Cortex of kidney (tissue), 1 donor: ENCODE data around the gene DENND1A.
"Not testable (repeated sequence)": the region's sequence is repeated elsewhere in the genome, so short reads cannot be mapped to it uniquely, and the experiment has no call there.

Source experiments
- DNase-seq: peaks from one replicate; lab custom pipeline; 2025; lab: John Stamatoyannopoulos, UW

DENND1A gene

DNA sequence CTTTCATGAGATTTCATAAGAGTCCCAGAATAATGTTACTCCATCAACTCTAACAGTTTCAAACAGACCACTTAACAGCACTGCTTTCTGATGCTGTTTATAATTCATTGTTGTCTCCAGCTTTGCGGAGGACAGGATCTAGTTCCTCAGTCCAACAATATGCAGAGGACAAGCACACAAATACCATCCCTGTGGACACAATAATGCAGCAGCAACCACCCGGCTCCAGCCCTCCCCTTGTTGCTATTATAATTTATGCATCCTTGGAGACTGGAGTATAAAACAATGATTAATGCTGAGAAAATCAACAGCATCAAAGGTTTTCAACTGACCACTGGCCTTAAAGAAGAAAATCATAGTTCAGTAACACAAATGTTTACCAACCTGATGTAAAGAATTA lies 108.3 kb downstream of the DENND1A start:
- DNase-seq, result no peak

DNA sequence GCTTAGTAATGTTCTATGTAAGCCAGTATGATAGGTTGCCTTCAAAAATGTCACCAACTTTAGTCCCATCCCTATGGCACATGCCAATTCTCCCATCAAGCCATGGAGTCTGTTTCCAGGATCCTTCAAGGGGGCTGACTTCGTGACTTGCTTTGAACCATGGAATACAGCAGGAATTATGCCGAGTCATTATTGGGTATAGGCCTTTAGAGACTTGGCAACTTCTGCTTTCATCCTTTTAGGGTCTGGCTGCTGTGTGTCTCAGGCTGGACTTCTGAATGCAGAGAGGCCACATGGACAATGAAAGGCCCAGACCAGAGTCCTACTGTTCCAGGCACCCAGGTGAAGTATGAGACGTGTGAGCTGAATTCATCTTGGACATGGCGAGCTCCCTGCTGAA lies 109.8 kb downstream of the DENND1A start:
- no peak for DNase-seq

DNA sequence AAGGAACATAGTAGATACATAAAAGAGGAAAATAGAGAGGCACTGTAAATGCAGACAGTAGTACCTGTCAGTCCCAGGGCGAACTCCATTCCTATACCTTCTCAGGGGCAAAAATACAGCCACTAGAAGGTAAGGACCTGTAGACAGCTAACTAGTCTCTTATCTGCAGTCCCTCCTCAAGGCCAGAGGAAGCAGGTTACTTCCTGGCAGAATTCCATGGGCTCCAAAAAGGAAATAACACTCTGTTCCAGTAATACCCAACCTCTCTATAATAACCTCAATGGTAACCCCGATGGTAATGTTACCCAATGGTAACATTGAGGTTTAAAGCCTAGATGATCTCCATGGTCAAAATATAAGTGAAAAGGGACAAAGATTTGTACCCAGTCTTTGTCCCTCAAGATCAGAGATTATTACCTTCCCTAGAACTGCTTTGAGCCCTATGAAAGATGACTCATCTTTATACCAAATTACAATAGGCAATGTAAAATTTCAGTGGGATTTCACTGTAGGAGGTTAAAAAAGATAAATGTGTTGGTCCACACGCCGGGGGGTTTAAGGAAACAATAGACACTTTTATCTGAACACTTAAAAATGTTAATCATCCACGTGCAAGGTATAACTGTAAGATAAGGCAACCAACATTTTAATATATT lies 113.0 kb downstream of the DENND1A start:
- DNase-seq, result no peak

DNA sequence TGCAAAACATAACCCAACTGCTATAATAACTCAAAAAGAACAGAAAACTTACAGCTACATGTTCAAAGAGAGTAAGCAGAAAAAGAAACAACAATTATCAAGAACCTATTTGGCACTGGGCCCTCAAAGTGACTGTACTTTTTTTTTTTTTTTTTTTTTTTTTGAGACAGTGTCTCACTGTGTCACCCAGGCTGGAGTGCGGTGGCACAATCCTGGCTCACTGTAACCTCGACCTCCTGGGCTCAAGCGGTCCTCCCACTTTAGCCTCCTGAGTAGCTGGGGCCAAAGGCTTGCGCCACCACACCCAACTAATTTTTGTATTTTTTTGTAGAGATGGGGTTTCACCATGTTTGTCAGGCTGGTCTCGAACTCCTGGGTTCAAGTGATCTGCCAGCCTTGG lies 114.1 kb downstream of the DENND1A start:
- not testable (repeated sequence) for DNase-seq

DNA sequence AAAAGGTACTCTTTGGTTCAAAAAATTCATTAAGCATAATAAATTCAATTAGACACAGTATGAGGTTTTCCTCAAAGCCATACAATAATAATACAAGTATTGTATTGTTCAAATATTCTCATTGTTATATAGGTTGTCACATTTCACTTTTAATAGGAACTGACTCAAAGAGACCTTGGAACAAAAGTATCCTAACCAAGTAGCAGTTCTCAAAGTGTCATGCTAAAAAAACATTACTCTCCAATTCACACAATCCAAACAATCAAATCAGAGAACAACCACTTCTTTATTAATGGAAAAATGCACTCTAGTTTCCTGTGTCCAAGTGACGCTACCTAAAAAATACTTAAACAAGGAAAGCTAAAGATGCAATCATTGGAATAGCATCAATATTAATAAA lies 115.4 kb downstream of the DENND1A start:
- DNase-seq, result no peak

DNA sequence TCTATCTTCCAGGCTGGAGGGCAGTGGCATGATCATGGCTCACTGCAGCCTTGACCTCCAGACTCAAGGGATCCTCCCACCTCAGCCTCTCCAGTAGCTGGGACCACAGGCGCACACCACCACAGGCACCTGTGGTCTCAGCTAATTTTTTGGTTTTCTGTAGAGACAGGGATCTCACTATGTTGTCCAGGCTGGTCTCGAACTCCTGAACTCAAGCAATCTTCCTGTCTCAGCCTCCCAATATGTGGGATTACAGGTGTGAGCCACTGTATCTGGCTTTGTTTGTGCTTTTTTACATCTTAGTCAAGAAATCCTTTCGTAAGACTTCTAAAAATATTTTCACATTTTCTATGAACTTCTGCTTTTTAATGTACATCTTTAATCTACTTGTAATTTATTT lies 116.9 kb downstream of the DENND1A start:
- DNase-seq, result no peak

DNA sequence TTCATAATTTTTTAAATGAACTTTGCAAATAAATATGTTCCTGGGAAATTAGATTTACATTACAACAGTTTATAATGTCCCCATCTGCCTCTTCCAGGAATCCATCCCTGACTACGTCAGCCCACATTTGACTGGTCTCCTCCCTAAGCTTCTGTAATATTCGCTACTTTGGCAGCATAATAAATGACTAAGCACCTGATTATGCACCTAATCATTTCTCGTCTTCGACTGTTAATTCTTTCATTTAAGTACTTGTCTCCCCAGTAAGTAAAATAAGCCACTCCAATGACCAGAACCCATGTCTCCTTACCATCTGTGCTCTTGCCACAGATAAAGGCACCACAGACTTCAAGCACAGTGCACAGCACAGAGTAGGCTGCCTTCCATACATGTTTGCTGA lies 122.7 kb downstream of the DENND1A start:
- DNase-seq, result no peak

DNA sequence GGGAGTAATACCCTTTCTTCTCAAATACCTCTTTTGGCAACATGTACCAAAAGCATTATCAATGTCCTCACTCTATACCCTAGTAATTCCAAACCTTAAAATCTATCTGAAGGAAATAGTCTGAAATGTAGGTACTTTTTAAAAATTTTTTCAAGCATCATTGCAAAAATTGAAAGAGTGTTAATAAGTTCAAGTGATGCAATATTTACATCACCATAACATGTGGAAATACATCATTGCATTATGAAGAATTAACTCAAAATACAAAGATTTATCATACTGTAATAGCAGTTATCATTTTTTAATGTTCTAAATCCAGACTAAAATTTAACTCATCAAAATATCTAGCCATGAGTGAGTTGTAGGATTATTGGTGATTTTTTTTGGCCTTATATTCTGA lies 123.1 kb downstream of the DENND1A start:
- DNase-seq, result no peak

DNA sequence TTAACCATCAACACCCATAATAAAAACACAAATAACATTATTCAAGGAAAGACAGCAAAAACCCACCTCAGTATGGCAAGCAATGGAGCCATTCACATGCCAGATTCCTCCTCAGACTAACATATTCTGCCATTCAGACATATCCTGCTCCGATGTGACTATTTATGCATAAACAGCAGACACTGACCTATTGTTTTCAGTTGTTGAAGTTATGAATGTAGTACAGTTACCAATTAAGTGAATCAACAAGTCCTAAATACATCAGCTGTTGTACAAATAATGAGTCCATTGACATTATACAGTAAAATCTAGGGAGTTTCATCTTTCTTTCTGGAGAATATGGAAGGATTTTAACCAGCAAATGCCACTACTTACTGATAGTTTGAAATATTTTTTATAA lies 131.7 kb downstream of the DENND1A start:
- no peak for DNase-seq

DNA sequence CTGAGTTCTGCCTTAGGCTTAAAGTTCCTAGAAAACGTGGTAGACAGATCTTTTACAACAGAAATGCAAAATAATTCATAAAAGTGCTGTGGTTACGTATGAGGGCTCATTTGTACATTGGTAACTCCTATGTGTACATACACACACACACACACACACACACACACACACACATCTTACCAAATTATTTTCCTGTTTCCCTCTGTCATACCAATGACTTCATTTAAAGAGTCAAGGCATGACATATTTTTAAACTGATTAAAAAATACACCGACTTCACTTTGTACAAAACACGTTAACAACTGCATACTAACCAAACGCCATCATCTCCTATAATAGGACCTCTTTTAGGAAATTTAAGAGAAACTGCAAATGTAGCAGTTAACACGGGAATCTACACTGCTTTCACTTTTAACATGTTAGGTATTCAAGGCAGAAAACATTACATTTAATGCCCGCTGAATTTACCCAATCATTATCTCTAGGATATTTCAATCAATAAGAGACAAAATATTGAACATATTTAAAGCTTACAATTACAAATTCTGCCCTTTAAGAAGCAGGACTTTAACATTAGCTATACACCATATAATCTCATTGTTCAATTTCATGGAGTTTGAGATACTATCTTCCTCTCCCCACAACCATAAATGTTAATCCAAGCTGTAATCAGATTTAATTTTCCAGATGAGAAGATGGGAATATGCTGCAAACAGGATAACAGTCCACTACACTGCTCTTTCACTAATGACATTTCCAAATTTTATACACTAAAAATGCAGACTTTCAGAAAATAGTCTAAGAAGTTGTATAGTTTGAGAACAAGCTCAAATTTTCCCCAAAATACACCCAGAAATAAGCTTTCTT lies 133.1 kb downstream of the DENND1A start:
- DNase-seq, result no peak

DNA sequence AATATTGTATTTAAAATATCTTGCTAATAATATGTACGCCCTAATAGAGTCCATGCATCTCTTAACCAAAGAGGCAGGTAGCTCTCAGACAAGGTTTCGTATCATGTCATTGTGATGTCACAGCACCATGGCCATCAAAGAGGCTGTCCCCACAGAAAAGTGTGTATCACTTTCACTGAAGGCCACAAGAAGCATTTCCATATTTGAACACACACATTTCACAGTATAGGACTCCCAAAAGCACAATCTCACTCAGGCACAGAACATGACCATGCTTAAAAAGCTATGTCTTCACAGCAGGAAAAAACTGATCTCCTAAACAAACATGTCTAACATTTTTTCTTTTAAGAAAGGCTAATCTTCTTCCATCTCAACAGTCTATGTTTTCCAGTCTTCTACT lies 133.8 kb downstream of the DENND1A start:
- DNase-seq, result no peak

DNA sequence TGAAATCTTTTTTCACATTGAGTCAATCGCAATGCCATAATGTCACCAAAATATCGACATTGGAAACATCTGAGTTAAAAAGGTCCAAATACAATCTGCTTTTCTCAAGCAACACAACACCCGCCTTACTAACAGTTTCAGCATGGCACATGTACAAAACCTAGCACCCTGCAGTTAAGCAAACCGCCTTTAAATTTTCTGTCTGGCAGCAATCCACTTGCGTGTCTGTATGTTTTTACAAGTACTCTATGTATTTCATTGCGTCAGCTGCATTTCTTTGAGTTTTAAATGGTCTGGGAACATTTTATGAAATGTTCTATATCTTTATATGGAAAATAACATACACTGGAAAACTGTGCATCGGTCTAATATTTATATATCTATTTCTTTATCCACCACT lies 134.6 kb downstream of the DENND1A start:
- no peak for DNase-seq

DNA sequence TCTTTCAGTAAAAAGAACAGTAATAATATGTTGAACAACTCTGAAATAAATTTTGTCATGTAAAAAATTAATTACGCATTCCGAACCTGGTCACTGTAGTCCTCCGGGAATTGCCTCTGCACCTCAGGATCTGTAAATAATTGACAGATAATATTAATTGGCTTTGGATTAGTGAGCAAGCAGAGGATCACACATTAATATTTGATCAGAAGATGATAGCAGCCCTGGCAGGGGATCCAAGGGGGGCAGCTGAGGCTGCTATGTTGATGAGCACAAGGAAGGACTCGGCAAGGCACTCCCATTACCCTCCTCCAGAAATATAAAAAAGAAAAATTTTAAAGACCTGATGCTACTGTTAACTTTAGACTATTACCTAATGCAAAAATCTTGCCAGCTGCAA lies 137.4 kb downstream of the DENND1A start:
- no peak for DNase-seq

DNA sequence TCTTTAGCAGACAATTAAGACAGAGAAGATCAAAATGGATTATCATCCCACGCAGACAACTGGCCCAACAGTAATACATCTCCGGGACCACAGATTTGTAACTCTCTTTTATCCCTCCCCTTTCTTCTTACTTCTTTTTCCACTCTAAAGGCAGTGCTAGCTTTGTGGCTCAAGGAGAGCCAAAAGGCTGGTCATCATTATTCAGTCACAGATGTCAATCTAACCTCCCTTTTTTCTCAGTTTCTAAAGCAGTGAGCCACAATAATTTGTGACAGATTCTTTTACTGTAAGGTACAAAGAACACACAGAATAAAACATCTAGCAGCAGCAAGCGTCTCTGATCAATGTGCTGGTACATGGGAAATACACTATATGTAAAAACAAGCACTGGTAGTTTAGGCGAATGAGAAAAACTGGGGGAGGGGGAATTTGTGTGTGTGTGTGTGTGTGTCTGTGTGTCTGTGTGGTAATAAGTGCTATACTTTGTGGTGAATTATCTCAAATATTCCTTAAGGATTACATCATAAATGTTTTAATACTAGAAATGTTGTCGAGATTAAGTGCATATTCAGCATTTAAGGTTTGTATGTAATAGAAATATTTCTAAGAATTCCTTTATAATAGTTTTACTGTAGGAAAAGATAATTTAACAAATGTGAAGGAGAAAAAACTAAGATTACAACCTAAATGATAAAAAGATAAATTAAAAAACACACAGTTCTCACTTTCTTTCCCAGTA lies 140.2 kb downstream of the DENND1A start:
- DNase-seq, result no peak

DNA sequence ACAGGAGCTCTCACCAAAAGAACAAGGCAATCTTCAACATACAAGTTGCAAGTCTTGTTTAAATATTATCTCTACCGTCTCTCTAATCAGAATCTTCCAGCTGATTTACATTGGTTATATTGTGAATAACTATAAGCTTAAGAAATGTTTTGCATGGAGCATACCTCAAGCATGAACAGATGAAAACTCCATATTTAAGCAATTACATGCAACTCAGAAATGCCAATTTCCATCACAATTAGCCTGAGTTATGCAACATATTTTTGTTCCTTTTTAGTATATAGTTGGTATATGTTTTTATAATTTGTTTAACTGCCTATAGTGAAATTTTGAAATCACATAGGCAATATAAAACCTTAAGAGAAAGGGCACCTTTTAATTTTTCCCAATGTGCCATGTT lies 142.5 kb downstream of the DENND1A start:
- no peak for DNase-seq

DNA sequence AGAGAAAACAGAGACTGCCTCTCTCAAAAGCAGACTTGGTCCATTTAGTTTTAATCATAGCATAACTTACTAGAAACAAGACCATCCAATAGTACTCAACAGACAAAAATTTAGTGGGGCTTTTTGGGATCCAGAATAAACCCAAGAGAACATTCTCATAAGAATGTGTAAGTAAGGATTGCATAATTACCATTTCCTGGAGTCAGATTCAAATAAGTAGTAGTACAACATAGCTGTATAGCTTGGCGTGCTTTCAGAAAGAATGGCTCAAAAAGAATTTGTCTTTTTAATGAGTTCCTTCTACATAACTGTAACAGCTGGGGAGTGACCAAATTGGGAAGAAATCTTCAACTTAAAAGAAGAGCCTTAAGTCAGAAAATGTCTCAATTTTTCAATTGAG lies 145.4 kb downstream of the DENND1A start:
- no peak for DNase-seq

DNA sequence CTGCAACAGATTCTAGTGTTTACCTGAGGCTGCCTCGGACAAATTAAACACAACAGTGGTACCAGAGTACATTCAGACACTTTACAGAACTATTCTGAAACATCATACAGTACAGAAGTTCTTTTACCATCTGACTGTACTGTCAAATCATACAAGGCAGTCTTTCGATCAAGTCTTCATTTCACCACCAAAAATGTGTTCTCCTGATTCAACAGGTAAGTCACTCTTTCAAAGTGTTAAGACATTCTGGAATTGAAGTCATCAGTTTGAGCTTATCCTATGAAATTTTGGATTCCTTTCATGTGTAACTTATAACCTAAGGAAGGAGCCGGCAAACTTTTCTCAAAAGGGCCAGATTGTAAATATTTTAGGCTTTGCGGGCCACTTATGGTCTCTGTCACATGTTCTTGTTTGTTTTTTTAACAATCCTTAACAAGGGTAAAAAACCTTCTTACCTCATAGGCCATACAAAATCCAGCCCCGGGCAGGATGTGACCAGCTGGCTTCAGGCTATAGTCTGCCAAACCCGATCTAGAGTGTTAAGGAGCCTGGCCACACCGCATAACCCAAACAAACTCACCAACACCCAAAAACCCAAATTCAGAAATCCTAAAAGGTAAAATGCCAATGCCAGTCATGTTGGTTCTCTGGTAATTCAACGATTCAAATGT lies 151.6 kb downstream of the DENND1A start:
- no peak for DNase-seq

DNA sequence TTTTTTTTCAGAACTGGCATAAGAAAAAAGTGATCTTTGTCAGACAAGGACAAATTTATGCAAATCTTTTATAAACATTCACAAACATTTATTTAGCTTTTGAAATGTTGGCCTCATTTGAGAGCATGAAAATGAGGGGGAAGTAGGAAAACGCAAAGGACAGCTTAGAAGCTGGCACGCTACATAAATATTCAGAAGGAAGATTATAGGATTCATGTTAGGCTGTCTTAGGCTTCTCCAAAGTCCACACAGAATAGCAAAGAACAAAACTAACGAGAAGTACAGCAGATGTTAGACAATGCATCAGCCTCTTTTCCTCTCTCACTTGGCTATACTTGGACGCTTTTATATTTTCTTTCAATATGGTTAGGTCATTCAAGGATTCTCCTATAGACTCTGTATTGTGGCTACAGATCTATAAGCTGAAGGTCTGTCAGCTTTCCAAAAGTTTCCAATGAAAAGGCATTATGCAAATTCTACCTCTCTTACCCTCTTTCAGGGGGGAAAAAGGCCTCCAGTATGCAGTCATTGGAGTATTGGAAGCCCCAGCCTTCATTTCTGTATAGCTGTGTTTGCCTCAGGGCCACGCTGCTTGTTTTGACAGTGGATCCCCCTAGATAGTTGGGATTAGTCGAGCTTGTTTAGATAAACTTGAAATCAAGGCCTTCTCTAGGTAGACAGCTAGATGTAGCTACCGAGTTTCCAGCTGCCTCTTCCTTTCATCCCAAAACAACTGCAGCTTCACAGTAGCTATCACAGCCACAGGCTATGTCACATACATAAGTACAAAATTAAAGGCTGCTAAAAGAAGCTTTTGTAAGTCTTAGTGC lies 153.0 kb downstream of the DENND1A start:
- no peak for DNase-seq

DNA sequence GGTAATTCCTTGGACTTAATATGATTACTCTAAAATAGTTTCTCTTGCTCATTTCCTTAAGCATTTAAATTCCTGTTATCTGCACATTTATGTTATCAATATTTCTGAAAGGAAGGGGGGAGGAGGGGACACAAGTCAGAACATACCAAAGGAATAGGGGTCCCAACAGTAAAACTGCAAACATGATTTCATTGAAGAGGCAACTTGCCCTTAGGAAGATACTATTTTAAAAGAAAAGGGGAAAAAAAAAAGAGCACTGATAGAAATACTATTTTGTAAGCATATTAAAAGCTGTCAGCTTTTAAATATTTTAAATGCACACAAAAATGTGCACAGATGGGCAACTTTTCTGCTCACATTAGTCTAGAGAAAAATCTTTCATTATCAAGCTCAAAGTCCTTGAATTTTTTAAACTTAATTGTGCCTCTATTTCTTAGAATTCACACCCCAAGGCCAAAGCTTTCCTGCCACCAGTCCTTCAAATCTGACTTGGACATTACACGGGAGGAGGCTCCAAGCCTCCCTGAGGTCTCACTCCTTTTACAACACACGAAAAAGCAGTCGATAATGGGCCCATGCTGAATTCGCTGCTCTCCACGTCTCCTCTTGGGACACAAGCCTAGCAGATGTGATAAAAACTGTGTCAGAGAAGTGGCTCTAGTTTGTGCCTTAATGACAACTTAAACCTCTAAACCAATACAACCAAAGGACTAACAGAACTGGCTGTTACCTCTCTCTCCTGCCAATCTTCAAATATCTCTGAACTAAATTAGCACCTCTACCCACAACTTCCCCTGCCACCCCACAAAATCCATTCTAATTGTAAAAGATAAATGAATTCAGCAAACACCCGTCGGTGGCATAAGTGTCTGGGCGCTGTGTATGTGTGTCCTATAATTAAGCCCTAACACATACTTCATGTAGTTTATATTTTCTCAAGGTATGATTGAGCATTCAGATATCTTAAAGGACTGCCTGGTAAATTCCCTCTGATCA lies 154.3 kb downstream of the DENND1A start:
- DNase-seq, result no peak

DNA sequence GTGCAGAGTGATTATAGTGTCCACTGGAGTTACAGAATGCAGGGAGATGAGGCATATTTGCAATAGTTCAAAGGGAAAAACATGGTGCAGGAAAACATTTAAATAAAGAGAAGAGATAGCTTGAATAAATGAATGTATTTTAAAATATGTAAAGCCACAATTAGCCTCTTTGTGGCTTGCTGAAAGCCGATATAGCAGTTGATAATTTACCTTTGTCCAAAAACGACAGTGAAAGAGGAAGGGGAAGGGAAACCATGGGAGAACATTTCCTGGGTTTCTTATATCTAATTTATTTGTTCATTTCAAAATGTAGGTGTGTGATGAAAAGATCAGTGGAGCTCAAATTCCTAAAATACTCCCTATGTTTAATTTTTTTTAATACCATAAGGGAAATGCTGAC lies 156.1 kb downstream of the DENND1A start:
- DNase-seq, result no peak
